Cerebellar cortex (tissue), 1 donor: ENCODE data around the gene SMAD6.

Source experiments
- DNase-seq: peaks from one replicate; pipeline ENCODE4 v3.0.0-alpha.2; 2015; ENCODE audit warnings: low spot score

Gene SMAD6

DNA sequence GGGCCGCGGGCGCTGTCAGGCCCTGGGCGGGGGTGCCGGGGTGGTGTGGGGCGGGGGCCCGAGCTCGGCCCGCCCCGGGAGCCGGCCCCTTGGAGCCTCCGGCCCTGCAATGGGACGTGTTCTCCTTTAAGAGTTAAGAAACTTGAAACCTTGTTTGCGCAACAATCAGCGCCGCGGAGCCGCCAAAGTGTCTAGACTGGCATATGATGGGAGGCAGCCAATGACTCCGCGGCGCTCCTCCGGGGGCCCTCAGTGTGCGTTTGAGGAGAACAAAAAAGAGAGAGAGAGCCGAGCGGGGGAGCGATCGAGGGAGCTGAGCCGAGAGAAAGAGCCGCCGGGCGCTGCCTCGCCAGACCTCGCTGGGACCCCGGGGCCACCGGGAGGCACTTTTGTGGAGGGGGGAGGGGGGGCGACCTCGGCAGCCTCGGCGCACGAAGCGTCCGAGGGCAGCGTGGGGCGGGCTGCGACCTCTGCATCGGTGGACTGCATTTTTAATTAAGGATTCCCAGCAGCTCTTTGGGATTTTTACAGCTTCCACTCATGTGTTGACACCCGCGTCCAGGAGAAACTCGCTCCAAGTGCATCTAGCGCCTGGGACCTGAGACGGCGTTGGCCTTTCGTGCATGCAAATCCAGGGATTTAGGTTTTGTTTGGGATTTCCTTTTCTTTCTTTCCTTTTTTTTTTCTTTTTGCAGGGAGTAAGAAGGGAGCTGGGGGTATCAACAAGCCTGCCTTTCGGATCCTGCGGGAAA, at the start of gene SMAD6:
SMAD6 (plus strand) TSS at position 202 of the 752 bp plus-strand sequence. CDS start 1,023 bp downstream, outside the sequence.
- DNase-seq, result peak; percentile 95

DNA sequence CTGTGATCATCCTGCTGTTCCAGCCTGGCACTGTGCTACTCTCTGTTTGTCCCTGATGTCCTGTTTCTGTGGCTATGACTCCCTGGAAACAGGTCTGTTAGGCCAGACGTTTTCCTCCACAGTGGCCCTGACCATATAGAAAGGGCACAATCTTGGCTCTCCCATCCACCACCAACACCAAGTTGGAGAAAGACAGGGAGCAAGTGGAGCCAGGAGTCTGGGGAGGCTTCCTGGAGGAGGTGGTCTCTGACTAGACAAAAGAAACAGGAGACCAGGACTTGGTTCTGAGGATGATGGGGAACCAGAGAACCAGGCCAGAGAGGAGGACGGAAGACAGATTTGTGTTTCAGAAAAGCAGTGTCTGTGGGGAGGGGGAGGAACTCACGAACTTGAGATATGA, 49.2 kb upstream of the SMAD6 start:
- DNase-seq, result no peak

DNA sequence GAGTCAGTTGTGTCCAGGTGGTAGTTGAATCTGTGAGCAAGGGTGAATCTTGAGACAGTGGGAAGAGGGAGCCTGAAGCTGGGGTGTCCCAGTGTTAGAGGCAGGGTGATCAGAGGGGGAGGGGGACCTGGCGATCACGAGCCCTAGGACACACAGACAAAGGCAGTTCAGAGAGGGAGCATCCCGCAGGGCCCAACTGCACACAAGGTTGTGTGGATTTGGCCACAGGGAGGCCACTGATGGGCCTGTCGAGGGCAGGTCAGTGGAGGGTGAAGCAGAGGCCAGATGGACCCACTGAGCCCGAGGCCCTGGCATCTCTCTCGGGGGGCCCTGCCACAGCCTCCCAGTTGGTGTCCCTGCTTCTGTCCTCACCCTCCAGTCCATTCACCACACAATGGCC, 48.6 kb upstream of the SMAD6 start:
- DNase-seq, result no peak

DNA sequence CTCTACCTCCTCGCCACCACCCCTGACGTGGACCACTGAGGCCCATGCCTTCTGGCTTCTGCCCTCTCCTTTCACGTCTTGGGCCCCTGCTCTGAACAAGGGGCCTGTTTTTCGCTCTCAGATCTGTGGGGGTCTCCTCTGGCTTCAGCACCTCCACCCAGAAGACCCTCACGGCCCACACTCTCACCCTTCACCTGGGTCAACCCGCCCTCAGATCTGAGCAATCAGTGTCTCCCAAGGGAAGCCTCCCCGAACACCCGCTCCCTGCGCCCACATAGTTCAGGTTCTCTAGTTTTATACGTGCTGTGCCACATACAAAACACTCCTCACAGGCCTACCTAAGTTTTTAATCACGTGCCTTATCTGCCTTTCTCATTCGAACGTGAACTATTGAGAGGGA, 48.2 kb upstream of the SMAD6 start:
- no peak for DNase-seq

DNA sequence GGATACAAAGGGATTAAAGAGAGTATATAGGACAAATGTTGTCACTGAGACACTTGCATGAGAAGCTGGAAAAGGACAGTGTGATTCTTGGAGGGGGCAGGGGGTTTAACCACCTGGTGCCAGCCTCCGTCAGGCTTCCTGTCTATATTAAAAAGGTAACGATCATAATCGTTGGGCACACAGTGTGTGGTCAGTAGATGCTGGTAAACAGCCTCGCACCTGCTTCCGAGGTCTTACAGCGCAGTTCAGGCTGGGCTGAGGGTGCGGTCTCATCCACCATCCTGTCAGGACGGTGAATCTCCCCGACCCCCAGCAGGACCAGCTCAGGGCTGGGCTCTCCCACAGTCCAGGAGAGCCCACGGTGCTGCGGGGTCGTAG, 47.7 kb upstream of the SMAD6 start:
- no peak for DNase-seq

DNA sequence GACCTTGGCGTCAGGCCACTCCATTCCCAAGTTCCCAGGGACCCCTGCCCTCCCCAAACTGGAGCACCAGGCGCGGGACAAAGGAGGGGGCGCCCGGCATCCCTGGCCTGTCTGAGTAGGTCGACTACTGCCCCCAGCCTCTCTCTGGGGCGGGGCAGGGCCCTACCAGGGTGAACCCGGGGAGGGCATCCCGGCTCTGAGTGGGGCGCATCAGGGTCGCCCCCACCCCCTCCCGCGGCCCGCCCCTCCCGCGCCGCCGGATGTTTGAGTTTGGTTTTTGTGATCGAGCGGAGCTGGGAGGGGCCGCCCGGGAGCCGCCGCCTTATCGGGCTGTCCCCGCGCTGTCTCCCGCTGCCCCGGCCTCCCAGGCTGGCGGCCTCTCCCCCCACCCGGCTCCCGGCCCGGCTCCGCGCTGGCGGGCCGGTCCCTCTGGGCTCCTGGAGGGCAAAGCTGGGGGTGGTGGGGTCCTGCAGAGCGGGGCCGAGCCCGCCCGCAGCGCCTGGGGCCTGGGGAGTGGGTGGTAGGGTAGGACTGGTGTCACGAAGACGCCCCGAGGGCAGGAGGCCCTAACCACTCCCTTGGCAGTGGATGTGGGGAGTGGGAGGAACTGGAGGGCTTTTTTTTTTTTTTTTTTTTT, 47.2 kb upstream of the SMAD6 start:
- no peak for DNase-seq

DNA sequence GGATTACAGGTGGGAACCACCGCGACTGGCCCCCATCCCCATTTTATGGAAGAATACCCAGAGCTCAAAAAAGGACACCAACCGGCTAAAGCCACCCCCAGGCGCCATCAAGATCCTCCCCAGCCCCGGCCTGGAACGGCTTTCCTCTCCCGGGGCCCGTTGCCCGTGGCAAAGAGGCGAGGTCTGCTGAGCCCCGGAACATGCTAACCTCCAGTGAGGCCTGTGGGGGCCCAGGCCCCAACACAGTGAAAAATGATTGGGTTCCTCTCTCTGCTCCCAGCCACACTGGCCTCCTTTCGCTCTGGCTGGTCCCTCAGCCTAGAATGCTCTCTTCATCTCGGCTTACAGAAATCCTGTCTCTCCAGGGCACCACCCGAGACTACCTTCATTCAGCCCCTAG, 46.5 kb upstream of the SMAD6 start:
- DNase-seq, result no peak

DNA sequence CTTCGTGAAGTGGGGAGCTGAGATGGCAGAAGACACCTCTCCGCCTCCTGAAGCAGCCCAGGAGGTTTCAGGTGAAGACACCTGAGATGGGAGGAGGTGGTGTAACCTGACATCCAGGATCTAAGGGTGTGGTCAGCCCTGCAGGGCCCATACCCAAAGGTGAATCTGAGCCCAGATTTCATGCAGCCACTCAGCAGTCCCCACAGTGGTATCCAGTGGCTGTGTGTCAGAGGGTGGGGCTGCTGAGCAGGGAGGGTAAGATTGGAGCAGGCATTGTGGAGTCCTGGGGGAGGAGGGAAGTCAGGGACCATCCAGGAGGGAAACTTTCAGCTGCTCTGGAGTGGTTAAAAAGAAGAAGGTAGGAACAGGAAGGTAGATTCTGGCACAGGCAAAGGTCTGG, 46.0 kb upstream of the SMAD6 start:
- DNase-seq, result no peak

DNA sequence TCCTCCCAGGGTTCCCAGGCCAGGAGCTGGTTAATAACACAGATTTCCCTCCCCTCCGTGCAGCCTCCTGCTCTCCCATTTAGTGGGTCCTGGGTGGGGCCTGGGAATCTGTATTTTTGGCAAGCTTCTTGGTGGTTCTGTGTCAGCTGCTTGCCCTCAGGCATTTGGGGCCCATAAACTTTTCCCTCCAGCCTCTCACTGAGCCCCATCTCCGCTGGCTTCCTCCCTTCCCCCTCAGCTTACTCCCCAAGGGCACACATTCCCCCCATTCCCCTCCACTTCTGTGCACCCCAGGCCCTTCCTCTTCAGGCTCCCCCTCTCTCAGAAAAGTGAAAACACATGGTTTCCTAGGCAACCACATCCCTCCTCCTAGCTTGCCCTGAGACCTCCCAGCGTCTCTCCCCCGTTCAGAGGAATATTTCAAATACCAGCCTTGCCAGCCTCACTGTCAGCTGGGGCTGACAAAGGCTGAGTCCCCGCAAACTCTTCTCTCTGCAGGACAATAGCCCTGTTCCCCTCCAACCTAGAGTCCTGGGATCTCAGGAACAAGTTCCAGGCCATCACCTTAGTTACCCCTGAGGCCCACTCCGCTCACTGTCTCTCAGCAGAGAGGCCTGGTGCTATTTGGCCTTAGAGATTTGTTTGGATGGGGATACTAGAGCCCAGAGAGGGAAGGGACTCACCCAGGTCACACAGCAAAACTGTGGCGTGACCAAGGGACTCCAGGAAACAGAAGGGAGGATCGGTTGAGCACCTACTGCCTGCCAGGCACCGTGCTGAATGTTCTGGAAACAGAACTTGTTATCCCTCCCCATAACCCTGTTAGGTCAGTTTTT, 44.6 kb upstream of the SMAD6 start:
- no peak for DNase-seq

DNA sequence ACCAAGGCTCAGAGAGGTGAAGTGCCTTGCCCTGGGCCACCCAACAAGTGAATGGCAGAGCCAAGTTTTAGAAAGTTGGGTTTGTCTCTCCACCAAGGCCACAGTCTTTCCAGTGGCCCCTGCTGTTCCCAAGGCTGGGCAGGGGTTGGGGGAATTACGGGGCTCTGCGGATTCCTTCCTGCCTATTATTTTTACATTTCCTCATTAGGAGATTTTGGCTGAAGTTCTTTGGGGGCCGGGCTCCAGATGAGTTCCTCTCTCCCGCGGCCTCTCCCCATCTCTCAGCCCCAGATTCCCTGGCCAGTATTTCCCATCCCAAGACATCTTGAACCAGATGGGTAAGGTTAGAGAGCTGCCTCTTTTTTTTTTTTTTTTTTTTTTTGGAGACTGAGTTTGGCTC, 44.0 kb upstream of the SMAD6 start:
- DNase-seq, result no peak

DNA sequence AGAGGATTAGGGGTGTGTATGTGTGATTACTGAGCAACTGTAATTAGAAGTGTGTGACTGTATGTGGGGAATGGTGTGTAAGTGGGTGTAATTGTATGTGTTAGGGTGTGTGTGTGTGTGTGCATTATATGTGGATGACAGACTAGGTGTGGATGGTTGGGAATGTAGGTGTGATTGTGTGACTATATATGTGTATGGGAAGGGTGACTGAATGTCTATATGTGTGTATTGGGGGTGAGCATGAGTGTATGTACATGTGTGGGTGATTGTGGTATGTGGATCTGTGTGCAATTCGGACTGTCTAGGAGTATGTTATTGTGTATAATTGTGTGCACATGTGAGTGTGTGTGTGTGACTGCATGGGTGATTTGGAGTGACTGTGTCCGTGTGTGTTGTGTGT, 43.2 kb upstream of the SMAD6 start:
- DNase-seq, result no peak

DNA sequence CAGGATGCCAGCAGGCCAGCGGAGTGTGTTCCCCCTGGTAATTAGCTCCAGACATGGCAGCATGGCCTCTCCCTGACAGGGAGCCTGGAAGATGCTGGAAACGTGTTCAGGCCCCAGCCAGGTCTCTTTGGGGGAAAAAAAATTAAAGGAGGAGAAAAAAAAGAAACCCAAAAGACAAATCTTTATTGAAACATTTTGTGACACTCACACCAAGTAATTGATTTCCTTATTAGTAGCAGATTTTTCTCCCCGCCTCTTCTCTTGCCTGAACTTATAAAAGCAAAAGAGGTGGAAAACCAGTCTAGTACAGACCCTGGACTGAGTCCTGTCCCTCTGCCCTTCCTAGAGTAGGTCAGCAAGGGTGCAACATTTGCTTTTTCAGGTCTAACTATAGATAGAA, 42.7 kb upstream of the SMAD6 start:
- no peak for DNase-seq

DNA sequence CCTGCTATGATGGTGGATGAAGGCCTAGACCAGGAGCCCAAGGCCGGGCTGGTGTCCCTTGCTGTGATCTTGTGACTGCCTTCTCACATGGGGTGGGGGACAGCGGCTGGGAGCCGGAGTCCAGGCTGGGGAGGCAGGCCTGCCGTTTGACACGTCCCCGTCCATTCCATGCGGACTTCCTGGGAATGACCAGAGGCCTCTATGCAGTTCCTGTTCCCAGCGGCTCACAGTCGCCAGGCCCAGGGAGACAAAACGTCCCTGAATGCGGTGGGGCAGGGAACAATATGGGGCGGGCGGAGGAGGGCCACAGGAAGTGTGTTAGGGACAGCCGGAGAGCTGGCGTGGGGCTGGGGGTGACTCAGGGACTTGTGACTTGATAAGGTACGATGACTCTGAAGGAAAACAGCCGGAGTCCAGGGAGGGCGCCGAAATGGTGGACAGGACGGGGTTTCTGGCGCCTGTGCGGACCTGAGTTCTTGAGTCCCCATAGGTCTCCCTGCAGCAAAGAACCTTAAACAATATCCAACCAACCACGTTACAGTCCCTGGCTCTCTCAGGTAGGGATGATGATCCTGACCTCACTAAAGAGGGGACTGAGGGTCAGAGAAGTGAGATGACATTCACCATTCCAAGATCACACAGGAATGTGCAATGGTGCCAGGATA, 40.5 kb upstream of the SMAD6 start:
- DNase-seq, result no peak

DNA sequence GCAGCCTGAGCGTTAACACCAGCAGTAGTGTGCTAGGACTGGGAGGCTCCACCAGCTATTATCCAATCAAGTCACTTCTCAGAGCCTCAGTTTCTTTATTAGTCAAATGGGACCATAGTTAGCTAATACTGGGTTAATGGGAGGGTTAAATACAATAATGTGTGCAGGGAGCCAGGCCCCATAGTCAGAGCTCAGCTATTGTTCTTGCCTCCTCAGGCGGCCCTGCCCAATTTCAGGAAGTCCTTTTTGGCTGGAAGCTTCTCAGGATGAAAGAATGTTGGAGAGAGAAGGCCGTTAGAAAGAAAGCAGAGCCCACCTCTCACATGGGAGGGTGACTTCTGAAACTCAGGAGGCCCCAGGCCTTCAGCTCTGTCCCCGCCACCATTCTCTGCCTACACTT, 39.5 kb upstream of the SMAD6 start:
- DNase-seq, result no peak

DNA sequence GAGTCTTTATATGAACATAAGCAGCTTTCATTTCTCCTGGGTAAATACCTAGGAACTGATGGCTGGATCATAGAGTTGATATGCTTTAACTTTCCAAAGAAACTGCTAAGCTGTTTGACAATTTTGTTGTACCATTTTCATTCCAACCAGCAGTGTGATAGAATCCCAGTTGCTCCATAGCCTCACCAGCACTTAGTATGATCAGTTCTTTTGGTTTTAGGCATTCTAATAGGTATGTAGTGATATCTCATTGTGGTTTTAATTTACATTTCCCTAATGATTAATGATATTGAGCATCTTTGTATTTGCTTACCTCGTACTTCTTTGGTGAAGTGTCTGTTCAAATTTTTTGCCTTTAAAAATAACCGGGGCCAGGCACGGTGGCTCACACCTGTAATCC, 38.4 kb upstream of the SMAD6 start:
- DNase-seq, result no peak

DNA sequence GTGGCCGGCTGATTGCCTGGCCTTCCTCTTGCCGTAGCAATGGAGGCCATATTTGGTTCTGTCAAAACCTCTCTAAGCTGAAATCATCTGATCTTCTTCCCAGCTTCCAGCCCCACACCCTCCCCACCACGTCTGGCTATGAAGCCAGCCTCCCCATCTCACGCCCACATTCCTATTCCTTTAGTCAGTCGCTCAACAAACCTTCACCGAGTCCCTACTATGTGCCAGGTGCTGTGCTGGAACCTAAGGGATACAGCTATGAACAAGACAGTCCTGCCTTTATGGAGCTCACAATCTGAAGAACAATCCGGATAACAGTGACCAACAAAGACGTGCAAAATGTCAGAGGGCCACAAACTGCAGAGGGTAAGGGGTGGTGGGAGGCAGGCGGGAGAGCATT, 31.9 kb upstream of the SMAD6 start:
- no peak for DNase-seq

DNA sequence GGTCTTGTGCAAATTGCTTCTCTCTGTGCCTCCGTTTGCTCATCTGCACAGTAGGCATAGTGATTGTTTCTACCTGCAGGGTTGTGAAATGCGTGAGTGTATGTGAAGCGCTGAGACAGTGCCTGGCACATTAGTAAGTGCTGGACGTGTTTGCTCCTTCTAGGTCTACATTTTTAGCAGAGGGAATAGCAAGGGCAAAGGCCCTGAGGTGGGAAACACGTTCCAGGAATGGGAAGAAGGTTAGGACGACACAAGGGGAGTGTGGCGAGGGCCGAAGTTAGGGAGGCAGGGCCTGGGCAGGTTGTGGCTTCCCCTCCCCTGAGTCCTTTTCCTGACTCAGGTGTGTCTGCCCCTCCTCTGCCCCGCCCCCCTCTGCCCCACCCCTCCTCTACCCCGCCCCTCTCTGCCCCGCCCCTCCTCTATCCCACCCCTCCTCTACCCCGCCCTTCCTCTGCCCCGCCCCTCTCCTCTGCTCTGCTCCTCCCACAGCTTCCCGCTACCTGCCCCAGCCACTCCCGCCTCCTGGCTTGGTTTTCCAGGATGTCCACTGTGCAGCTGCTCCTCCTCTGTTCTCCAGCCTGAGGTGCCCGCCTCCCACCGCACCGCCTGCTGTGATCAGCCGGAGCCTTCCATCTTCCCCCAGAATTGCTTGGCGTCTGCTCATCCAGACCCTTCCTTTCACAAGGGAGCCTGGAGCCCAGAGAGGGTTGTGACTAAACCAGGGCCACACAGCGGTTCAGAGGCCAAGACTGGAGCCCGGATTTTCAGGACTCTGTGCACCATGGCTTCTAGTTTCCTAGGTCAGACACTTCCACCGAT, 31.1 kb upstream of the SMAD6 start:
- DNase-seq, result peak; percentile 27

DNA sequence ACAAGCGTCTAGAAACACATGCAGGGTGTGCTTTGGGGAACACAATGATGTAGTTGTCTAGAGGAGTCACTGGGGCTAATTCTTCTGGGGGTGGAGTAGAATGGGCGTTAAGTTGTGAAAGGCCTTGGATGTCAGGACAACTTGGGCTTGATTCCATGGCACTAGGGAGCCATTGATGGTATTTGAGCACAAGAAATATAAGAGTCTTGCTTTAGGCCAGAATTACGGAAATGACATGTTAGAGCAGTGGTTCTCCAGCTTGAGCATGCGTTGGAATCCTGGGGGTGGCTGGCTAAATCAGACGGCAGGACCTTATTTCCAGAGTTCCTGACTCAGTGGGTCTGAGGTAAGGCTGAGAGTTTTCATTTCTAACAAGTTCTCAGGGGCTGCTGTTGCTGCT, 29.2 kb upstream of the SMAD6 start:
- no peak for DNase-seq

DNA sequence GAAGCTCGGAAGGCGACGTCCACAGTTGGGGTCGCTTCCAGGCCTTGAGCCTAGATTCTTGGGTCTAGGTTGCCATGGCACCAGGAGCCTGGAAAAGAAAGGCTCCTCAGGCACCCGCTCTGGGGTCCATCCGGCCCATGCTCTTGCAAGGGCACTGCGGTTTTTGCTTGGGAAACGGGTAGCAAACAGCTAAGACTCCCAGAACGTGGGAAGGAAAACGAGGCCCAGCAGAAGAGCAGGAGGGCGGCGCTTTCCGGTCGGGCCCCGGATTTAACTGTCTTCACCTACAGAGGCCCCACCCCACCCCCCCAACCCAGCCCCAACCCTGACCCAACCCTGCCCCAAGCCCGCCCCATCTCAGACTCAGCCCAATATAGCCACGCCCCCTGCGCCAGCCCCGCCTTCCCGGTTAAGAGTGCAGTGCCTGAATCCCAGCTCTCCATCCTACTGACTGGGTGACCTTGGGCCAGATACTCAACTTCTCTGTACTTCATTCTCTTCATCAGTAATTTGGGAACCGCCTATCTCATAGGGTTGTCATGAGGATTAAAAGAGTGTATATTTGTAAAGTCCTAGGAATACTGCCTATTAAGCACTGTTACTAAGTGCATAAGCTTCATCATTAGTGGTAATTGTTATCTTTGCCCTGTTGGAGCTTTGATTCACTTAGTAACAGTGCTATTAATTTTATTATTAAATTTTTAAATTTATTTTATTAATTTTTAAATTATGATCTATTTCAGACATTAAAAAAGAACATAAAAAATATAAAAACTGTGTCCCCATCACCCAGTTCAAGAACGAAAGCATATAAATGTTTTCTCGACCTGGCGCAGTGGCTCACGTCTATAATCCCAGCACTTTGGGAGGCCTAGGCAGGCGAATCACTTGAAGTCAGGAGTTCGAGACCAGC, 28.4 kb upstream of the SMAD6 start:
- DNase-seq, result peak; percentile 43

DNA sequence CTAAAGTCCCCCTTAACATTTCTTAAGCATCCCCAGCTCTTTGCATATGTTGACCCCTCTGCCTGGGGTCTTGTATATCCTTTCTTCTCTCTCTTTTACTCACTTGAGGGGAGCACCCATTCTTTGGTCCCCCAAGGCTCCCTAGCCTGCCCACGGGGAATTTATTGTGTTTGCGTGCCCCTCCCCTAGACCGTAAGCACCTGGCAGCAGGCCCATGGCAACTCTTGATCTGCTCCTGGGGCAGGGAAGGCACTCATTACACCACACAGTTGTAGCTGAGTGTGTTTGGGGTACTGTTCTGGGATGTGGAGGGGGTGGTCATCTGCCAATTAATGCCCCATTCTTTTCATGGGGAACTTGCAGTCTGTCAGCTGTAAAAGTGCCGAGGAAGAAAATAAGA, 27.3 kb upstream of the SMAD6 start:
- DNase-seq, result no peak

DNA sequence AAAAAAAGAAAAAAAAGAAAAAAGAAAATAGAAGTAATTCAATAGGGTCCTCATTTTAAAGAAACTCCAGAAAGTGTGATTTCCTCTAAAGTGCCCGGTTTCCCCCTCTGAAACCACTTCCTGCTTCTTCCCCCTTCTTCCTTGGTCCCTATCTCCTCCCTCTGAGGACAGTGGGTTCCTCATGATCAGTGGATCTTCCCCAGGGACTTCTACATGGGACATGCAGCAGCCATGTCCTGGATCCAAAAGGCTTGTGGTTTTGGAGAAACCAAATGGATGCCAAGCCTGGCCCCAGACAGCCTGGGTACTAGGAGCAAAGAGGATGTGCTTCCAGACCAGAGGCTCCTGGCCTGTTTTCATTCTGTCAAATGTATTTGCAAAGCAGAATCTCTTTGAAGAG, 26.6 kb upstream of the SMAD6 start:
- DNase-seq, result no peak
